Karpas-422 (cell line): ENCODE measurements around the gene RPGRIP1. TPM values are rescaled to one million over a fixed set of nuclear protein-coding genes. Genes with fewer than 3 reads are reported as not detected.
"Not testable (repeated sequence)": the region's sequence is repeated elsewhere in the genome, so short reads cannot be mapped to it uniquely, and the experiment has no call there.

ENCODE experiments used
- DNase-seq: peaks from one replicate; pipeline ENCODE4 v3.0.0-alpha.2; 2015
- H2AFZ ChIP-seq: fragments of 200-600 bp; sonication (generic); 2 replicates; pipeline ENCODE4 v1.6.1; 2014; ENCODE audit warnings: antibody characterized with exemption, low read length, mixed read lengths
- H3K27ac ChIP-seq: fragments of 200-600 bp; sonication (generic); 2 replicates; pipeline ENCODE4 v1.5.1; 2014; ENCODE audit warnings: mild to moderate bottlenecking, low read length, moderate library complexity
- H3K27me3 ChIP-seq: fragments of 200-600 bp; sonication (generic); 2 replicates; pipeline ENCODE4 v1.6.1; 2014; ENCODE audit warnings: low read length, mixed read lengths
- H3K36me3 ChIP-seq: fragments of 200-600 bp; sonication (generic); 2 replicates; pipeline ENCODE4 v1.6.1; 2014; ENCODE audit warnings: low read length, mixed read lengths; ENCODE audit not compliant: insufficient read depth
- H3K4me1 ChIP-seq: fragments of 200-600 bp; sonication (generic); 2 replicates; pipeline ENCODE4 v1.6.1; 2014; ENCODE audit warnings: mild to moderate bottlenecking, low read length, mixed read lengths
- H3K4me2 ChIP-seq: fragments of 200-600 bp; sonication (generic); 2 replicates; pipeline ENCODE4 v1.6.1; 2014; ENCODE audit warnings: low read length, low read depth, mild to moderate bottlenecking; ENCODE audit not compliant: poor library complexity, severe bottlenecking
- H3K4me3 ChIP-seq: fragments of 200-600 bp; sonication (generic); 2 replicates; pipeline ENCODE4 v1.5.1; 2014; ENCODE audit warnings: mild to moderate bottlenecking, antibody characterized with exemption, low read length, mixed read lengths
- H3K79me2 ChIP-seq: fragments of 200-600 bp; sonication (generic); 2 replicates; pipeline ENCODE4 v1.6.1; 2014; ENCODE audit warnings: mild to moderate bottlenecking, low read length, mixed read lengths
- H3K9ac ChIP-seq: fragments of 200-600 bp; sonication (generic); 2 replicates; pipeline ENCODE4 v1.6.0; 2014; ENCODE audit warnings: low read length
- H3K9me2 ChIP-seq: fragments of 200-600 bp; sonication (generic), shearing (Covaris generic); replicated peaks from 2 replicates; pipeline ENCODE4 v1.6.0; 2014; ENCODE audit warnings: mild to moderate bottlenecking, low read length, moderate library complexity; ENCODE audit not compliant: insufficient read depth
- H3K9me3 ChIP-seq: fragments of 300-700, 200-600 bp; sonication (generic); 2 replicates; pipeline ENCODE4 v1.6.1; 2014; ENCODE audit warnings: low read length, mixed read lengths
- H4K20me1 ChIP-seq: fragments of 200-600 bp; sonication (generic); 2 replicates; pipeline ENCODE4 v1.6.1; 2014; ENCODE audit warnings: mild to moderate bottlenecking, antibody characterized with exemption, low read length, low read depth; ENCODE audit not compliant: insufficient read depth
- total RNA-seq: library from RNA; depleted of rRNA; stranded (reverse); fragments of >200 nt; shearing (Covaris generic); gene quantifications from 2 replicates; pipeline ENCODE4 v1.2.3, GENCODE V29; 2014; ENCODE audit warnings: low replicate concordance

Gene RPGRIP1
- total RNA-seq, 1 experiment from 2014 or later = not detected

DNA sequence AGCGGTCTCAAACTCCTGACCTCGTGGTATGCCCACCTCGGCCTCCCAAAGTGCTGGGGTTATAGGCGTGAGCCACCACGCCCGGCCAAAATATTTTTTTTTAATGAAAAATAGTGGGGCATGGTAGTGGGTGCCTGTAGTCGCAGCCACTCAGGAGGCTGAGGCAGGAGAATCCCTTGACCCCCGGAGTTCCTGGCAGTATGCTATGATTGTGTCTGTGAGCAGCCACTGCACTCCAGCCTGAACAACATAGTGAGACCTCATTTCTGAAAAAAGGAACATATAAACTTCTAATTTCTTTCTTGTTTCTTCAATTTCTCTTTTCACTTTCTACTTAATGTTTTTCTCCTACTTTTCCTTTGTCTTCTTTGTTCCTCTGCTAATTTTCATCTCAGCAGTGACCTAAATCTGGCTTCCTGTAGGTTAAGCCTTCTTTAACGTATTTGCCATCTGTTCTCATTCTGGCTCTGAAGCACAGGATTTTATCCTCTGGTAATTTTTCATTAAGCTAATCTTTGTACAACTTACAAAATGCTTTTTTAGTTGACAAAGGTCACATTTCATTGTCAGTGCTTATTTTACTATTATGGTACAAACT, 4.5 kb upstream of the RPGRIP1 start:
- Histone ChIP-seq H2AFZ (peak overlapping the region; percentile 83; the same call in 1 of the 2 replicates), H3K27me3 (no peaks in the 10 kb centered on the region), H3K4me3 (no peak overlapping the region), H4K20me1 (0 out of 2 replicates have a peak, but pooled peaks cover 2% of the 10 kb centered on the region), H3K9ac (no peak overlapping the region), H3K9me2 (no peaks in the 10 kb centered on the region), H3K4me1 (peaks cover 13% of the 10 kb centered on the region), H3K79me2 (no peaks in the 10 kb centered on the region), H3K9me3 (no peaks in the 10 kb centered on the region), H3K4me2 (no peak overlapping the region), H3K27ac (no peak overlapping the region), H3K36me3 (no peaks in the 10 kb centered on the region)
- no peak for DNase-seq

DNA sequence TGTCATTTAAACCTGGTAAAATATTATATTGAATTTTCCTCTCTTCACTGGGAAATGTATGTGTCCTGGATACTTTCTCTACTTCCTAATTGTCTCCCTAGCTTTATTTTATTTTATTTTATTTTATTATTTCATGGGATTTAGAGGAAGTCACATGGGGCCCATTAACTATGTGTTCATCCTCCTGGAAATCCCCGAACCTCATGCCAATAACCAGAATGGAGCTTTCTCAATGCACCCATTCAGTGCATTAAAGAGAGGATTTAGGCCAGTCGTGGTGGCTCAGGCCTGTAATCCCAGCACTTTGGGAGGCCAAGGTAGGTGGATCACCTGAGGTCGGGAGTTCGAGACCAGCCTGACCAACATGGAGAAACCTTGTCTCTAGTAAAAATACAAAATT, 1.3 kb upstream of the RPGRIP1 start:
- no peak for DNase-seq
- Histone ChIP-seq H3K36me3 (no peaks in the 10 kb centered on the region), H2AFZ (no peak overlapping the region), H3K27ac (no peak overlapping the region), H3K27me3 (no peaks in the 10 kb centered on the region), H3K4me2 (no peak overlapping the region), H3K9me2 (no peaks in the 10 kb centered on the region), H3K4me1 (peaks cover 10% of the 10 kb centered on the region), H3K4me3 (no peak overlapping the region), H4K20me1 (0 out of 2 replicates have a peak, but pooled peaks cover 2% of the 10 kb centered on the region), H3K9ac (no peak overlapping the region), H3K9me3 (no peaks in the 10 kb centered on the region), H3K79me2 (no peaks in the 10 kb centered on the region)

DNA sequence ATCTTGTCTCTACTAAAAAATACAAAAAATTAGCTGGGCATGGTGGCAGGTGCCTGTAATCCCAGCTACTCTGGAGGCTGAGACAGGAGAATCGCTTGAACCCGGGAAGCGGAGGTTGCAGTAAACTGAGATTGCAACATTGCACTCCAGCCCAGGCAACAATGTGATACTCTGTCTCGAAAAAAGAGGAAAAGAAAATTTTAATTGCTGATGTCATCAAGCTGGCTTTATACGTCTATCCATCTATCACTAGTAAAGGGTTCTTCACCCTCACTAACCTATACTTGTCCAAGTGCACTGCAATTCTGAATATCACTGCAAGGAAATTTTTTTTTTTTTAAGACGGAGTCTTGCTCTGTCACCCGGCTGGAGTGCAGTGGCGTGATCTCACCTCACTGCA, 2.0 kb downstream of the RPGRIP1 start:
- not testable (repeated sequence) for H3K9ac ChIP-seq, H3K27me3 ChIP-seq, H3K36me3 ChIP-seq, H3K9me2 ChIP-seq, DNase-seq, H3K79me2 ChIP-seq, H3K9me3 ChIP-seq, H4K20me1 ChIP-seq, H3K4me3 ChIP-seq, H3K4me2 ChIP-seq, H2AFZ ChIP-seq, H3K4me1 ChIP-seq, H3K27ac ChIP-seq

DNA sequence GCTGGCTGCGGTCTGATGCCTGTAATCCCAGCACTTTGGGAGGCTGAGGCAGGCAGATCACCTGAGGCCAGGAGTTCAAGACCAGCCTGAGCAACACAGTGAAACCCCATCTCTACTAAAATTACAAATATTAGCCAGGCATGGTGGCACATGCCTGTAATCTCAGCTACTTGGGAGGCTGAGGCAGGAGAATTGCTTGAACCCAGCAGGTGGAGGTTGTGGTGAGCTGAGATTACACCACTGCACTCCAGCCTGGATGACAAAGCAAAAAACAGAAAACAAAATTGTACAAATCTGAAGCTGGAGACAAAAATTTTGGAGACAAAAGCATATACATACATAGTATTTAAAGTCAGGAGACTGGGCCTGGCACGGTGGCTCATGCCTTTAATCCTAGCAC, 6.6 kb downstream of the RPGRIP1 start:
- H3K4me3 ChIP-seq, DNase-seq, H3K9ac ChIP-seq, H3K27me3 ChIP-seq, H3K79me2 ChIP-seq, H2AFZ ChIP-seq, H4K20me1 ChIP-seq, H3K36me3 ChIP-seq, H3K4me2 ChIP-seq, H3K9me3 ChIP-seq, H3K4me1 ChIP-seq, H3K27ac ChIP-seq, H3K9me2 ChIP-seq: not testable (repeated sequence)

DNA sequence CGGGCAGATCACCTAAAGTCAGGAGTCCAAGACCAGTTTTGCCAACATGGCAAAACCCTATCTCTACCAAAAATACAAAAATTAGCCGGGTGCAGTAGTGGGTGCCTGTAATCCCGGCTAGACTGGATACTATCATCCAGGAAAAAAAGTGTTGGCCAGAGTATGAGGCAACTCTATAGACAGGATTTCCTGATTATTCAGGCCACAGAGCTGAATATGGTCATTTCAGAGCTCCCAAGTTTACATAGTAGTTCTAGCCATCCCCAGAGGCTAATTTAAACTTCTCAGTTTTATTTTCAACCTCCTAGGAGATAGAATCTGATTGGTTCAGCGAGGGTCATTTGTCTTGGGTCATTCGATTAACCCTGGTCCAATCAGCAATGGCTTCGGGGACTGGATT, 7.3 kb downstream of the RPGRIP1 start:
- H3K4me3 ChIP-seq = no peak overlapping the region
- DNase-seq = no peak
- H3K4me1 ChIP-seq = peaks cover 8% of the 10 kb centered on the region
- no peaks in the 10 kb centered on the region for H3K79me2 ChIP-seq
- no peak overlapping the region for H3K9ac ChIP-seq
- H3K4me2 ChIP-seq = no peak overlapping the region
- H3K27me3 ChIP-seq = no peaks in the 10 kb centered on the region
- H4K20me1 ChIP-seq = no peaks in the 10 kb centered on the region
- no peak overlapping the region for H2AFZ ChIP-seq
- no peaks in the 10 kb centered on the region for H3K9me3 ChIP-seq
- H3K36me3 ChIP-seq = no peaks in the 10 kb centered on the region
- H3K9me2 ChIP-seq = no peaks in the 10 kb centered on the region
- no peak overlapping the region for H3K27ac ChIP-seq

DNA sequence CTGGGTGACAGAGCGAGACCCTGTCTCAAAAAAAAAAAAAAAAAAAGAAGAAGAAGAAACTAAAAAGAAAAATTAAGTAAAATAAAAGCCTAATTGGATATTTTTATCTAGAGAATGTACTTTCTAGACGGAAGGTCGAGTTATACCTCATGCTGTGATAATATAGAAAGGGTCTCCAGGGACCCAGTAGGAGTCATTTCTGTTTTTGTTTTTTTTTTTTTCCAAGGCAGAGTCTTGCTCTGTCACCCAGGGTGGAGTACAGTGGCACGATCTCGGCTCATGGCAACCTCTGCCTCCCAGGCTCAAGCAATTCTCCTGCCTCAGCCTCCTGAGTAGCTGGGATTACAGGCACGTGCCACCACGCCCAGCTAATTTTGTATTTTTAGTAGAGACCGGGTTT, 14.1 kb downstream of the RPGRIP1 start:
- H3K4me3 ChIP-seq, H3K9me2 ChIP-seq, H3K27ac ChIP-seq, H3K4me2 ChIP-seq, H2AFZ ChIP-seq, H3K9me3 ChIP-seq, H4K20me1 ChIP-seq, DNase-seq, H3K4me1 ChIP-seq, H3K79me2 ChIP-seq, H3K27me3 ChIP-seq, H3K9ac ChIP-seq, H3K36me3 ChIP-seq: not testable (repeated sequence)

DNA sequence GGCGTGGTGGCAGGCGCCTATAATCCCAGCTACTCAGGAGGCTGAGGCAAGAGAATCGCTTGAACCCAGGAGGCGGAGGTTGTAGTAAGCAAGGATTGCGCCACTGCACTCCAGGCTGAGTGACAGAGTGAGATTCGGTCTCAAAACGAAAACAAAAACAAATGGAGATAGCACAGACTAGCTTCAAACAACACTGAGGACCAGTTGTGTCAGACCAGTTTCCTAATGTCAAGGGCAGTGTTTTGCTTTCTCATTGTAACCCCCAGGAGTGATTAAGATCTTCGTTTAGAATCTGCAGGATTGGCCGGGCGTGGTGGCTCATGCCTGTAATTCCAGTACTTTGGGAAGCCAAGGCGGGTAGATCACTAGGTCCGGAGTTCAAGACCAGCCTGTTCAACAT, 18.5 kb downstream of the RPGRIP1 start:
- Histone ChIP-seq H3K9me3 (no peaks in the 10 kb centered on the region), H2AFZ (no peak overlapping the region), H3K4me2 (no peak overlapping the region), H3K4me3 (no peak overlapping the region), H3K9ac (no peak overlapping the region), H3K36me3 (no peaks in the 10 kb centered on the region), H3K27ac (no peak overlapping the region), H4K20me1 (no peaks in the 10 kb centered on the region), H3K27me3 (no peaks in the 10 kb centered on the region), H3K9me2 (no peaks in the 10 kb centered on the region), H3K79me2 (no peaks in the 10 kb centered on the region), H3K4me1 (peaks cover 19% of the 10 kb centered on the region)
- DNase-seq = no peak

DNA sequence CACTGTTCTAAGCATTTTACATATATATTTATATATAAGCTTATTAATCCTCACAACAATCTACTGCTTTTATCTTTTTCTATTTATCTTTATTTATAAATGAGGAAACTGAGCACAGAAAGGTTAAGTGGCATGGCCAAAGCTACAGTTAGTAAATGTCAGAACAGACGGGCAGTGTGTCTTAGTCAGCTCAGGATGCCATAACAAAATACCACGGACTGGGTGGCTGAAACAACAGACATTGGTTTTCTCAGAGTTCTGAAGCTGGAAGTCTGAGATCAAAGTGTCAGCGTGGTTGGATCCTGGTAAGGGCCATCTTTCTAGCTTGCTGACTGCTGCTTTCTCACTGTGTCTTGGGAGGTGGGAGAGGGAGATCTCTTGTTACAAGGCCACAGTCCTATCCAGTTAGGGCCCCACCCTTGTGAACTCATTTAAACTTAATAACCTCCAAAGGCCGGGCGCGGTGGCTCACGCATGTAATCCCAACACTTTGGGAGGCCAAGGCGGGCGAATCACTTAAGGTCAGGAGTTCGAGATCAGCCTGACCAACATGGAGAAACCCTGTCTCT, 19.8 kb downstream of the RPGRIP1 start:
- H3K9me3 ChIP-seq = no peaks in the 10 kb centered on the region
- no peaks in the 10 kb centered on the region for H3K36me3 ChIP-seq
- no peaks in the 10 kb centered on the region for H3K9me2 ChIP-seq
- no peaks in the 10 kb centered on the region for H3K79me2 ChIP-seq
- H4K20me1 ChIP-seq = no peaks in the 10 kb centered on the region
- DNase-seq = no peak
- no peaks in the 10 kb centered on the region for H3K27me3 ChIP-seq
- peaks cover 19% of the 10 kb centered on the region for H3K4me1 ChIP-seq
- no peak overlapping the region for H3K4me2 ChIP-seq
- H3K27ac ChIP-seq = no peak overlapping the region
- no peak overlapping the region for H3K9ac ChIP-seq
- H2AFZ ChIP-seq = no peak overlapping the region
- H3K4me3 ChIP-seq = no peak overlapping the region
